Activated CD8-positive, alpha-beta memory T cell treated with anti-CD3 and anti-CD28 coated beads, Interleukin-2, amount 50 U/mL, for 24 hours (primary cell): ENCODE results near the gene ARHGEF3.
"Not testable (repeated sequence)": the region's sequence is repeated elsewhere in the genome, so short reads cannot be mapped to it uniquely, and the experiment has no call there.

Experiments used
- DNase-seq: peaks from one replicate; pipeline ENCODE4 v3.0.0-alpha.2; 2020; ENCODE audit errors: extremely low read depth

ARHGEF3 gene

GRCh38 chr3:56772952-56773938 lies 28.5 kb downstream of the ARHGEF3 start:
- DNase-seq, result no peak

- DNase-seq, result no peak
Observed at GRCh38 chr3:56771376-56771775, 30.4 kb downstream of the ARHGEF3 start.

GRCh38 chr3:56769116-56769707 lies 32.5 kb downstream of the ARHGEF3 start:
- DNase-seq, result no peak

GRCh38 chr3:56764904-56765547 lies 36.7 kb downstream of the ARHGEF3 start:
- DNase-seq, result no peak

GRCh38 chr3:56764184-56764583 lies 37.6 kb downstream of the ARHGEF3 start:
- DNase-seq, result no peak

- DNase-seq, result no peak
Observed at GRCh38 chr3:56763233-56763632, 38.5 kb downstream of the ARHGEF3 start.

GRCh38 chr3:56762718-56763117 lies 39.0 kb downstream of the ARHGEF3 start:
- DNase-seq, result no peak

- no peak for DNase-seq
Observed at GRCh38 chr3:56761887-56762651, 39.7 kb downstream of the ARHGEF3 start.

- no peak for DNase-seq
Observed at GRCh38 chr3:56761023-56761422, 40.7 kb downstream of the ARHGEF3 start.

- no peak for DNase-seq
Observed at GRCh38 chr3:56759532-56759931, 42.2 kb downstream of the ARHGEF3 start.

GRCh38 chr3:56758539-56758981 lies 43.2 kb downstream of the ARHGEF3 start:
- no peak for DNase-seq

- DNase-seq, result not testable (repeated sequence)
Observed at GRCh38 chr3:56758042-56758441, 43.7 kb downstream of the ARHGEF3 start.

- no peak for DNase-seq
Observed at GRCh38 chr3:56754741-56755417, 46.9 kb downstream of the ARHGEF3 start.

GRCh38 chr3:56753206-56753820 lies 48.4 kb downstream of the ARHGEF3 start:
- DNase-seq, result peak; percentile 25

- DNase-seq, result no peak
Observed at GRCh38 chr3:56751056-56751707, 50.6 kb downstream of the ARHGEF3 start.

GRCh38 chr3:56748663-56749231 lies 53.0 kb downstream of the ARHGEF3 start:
- no peak for DNase-seq

- no peak for DNase-seq
Observed at GRCh38 chr3:56747150-56747549, 54.6 kb downstream of the ARHGEF3 start.

GRCh38 chr3:56744016-56744415 lies 57.7 kb downstream of the ARHGEF3 start:
- DNase-seq, result no peak

- DNase-seq, result no peak
Observed at GRCh38 chr3:56742887-56743286, 58.9 kb downstream of the ARHGEF3 start.

- no peak for DNase-seq
Observed at GRCh38 chr3:56739036-56739435, 62.7 kb downstream of the ARHGEF3 start.
